Fibroblast of lung (primary cell): Measurements from ENCODE around the gene CTNNA2.

Source experiments
- CTCF ChIP-seq, 2 donors: IDR thresholded peaks in 1 of 2; conservative IDR thresholded peaks in 1 of 2; 1 replicate in 1 of 2; 2 replicates in 1 of 2; pipeline ENCODE4 v1.5.1; 2011 to 2012; ENCODE audit warnings: low read length in 2 of 2, control low read depth in 1 of 2, inconsistent platforms in 1 of 2, low read depth in 1 of 2, mild to moderate bottlenecking in 1 of 2
- EZH2 ChIP-seq: IDR thresholded peaks from 2 replicates; pipeline ENCODE4 v1.5.1; 2012; ENCODE audit warnings: low read length, control low read depth, mild to moderate bottlenecking; ENCODE audit errors: missing control alignments

DNA sequence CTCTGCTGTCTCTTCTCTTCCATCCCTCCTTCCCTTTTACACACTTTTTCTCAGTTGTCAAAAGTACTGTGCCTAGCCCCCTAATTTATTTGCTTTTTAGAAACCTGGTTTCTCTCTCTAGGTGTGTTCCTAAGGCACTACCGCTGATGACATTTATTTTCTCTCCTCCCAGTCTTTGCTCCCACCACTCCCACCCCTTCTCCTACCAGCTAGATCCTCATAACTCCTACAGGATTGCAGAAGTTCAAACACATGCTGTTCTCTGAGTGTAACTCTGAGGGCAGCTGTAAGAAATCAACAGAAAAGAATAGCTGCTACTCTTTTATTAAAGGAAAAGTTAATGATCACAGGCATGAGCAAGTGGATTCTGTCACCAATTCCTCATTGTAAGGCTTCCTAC lies 814.0 kb downstream of the CTNNA2 start:
- TF ChIP-seq CTCF (conservative IDR thresholded peaks at IDR 0.05 in 1 of 2, IDR thresholded peaks at IDR 0.05 in 1 of 2; ENCODE audit: low read depth in 1 of 2, low read length in 2 of 2) (no peak), EZH2 (no peak)
